Measurements from ENCODE around the gene DBN1. TPM values are rescaled to one million over a fixed set of nuclear protein-coding genes. Genes with fewer than 3 reads are reported as not detected.

DBN1 gene
- total and polyA plus RNA-seq, 9 of the 15 experiments (the other 6 are each of a cell fraction or from before 2014, with no cell fraction given): 0.25 to 87.2 (median 27.9) TPM

GRCh38 chr5:177454397-177455035 lies 18.9 kb downstream of the DBN1 start (continued):
- no peak for TF ChIP-seq ZNF655 (CRISPR knock-in tag; IDR thresholded peaks at IDR 0.05)
- no peak for TF ChIP-seq MYNN (IDR thresholded peaks at IDR 0.05)
- TF ChIP-seq MYNN (CRISPR knock-in tag; IDR thresholded peaks at IDR 0.05): no peak
- no peak for TF ChIP-seq PHF8 (IDR thresholded peaks at IDR 0.05; ENCODE audit: borderline replicate concordance, low read length)
- no peak for TF ChIP-seq ZNF24 (IDR thresholded peaks at IDR 0.05)
- no peak for TF ChIP-seq RBM15 (IDR thresholded peaks at IDR 0.05; ENCODE audit: insufficient read depth, low read length)
- no peak for TF ChIP-seq ZNF431 (CRISPR knock-in tag; IDR thresholded peaks at IDR 0.05)
- no peak for TF ChIP-seq USF1 (CRISPR knock-in tag; IDR thresholded peaks at IDR 0.05)
- TF ChIP-seq SRSF3 (IDR thresholded peaks at IDR 0.05; ENCODE audit: insufficient read depth, low read length): no peak
- TF ChIP-seq, protein P1, sequence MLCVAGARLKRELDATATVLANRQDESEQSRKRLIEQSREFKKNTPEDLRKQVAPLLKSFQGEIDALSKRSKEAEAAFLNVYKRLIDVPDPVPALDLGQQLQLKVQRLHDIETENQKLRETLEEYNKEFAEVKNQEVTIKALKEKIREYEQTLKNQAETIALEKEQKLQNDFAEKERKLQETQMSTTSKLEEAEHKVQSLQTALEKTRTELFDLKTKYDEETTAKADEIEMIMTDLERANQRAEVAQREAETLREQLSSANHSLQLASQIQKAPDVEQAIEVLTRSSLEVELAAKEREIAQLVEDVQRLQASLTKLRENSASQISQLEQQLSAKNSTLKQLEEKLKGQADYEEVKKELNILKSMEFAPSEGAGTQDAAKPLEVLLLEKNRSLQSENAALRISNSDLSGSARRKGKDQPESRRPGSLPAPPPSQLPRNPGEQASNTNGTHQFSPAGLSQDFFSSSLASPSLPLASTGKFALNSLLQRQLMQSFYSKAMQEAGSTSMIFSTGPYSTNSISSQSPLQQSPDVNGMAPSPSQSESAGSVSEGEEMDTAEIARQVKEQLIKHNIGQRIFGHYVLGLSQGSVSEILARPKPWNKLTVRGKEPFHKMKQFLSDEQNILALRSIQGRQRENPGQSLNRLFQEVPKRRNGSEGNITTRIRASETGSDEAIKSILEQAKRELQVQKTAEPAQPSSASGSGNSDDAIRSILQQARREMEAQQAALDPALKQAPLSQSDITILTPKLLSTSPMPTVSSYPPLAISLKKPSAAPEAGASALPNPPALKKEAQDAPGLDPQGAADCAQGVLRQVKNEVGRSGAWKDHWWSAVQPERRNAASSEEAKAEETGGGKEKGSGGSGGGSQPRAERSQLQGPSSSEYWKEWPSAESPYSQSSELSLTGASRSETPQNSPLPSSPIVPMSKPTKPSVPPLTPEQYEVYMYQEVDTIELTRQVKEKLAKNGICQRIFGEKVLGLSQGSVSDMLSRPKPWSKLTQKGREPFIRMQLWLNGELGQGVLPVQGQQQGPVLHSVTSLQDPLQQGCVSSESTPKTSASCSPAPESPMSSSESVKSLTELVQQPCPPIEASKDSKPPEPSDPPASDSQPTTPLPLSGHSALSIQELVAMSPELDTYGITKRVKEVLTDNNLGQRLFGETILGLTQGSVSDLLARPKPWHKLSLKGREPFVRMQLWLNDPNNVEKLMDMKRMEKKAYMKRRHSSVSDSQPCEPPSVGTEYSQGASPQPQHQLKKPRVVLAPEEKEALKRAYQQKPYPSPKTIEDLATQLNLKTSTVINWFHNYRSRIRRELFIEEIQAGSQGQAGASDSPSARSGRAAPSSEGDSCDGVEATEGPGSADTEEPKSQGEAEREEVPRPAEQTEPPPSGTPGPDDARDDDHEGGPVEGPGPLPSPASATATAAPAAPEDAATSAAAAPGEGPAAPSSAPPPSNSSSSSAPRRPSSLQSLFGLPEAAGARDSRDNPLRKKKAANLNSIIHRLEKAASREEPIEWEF (CRISPR knock-in tag; IDR thresholded peaks at IDR 0.05): no peak
- TF ChIP-seq BHLHE40 (IDR thresholded peaks at IDR 0.05; ENCODE audit: low read length): peak; percentile 28; the same call in 1 of the 2 replicates
- TF ChIP-seq RFX5 (IDR thresholded peaks at IDR 0.05; ENCODE audit: low read depth, low read length): peak; percentile 56; the same call in 1 of the 2 replicates
- no peak for TF ChIP-seq ZNF408 (CRISPR knock-in tag; IDR thresholded peaks at IDR 0.05; ENCODE audit: low read depth)
- TF ChIP-seq BRF2 (IDR thresholded peaks at IDR 0.05; ENCODE audit: borderline replicate concordance, insufficient read depth, insufficient read length): no peak
- TF ChIP-seq SPI1 (IDR thresholded peaks at IDR 0.05; ENCODE audit: borderline replicate concordance, low read depth, low read length): no peak
- no peak for TF ChIP-seq POLR2G (IDR thresholded peaks at IDR 0.05; ENCODE audit: low read depth, low read length)
- no peak for TF ChIP-seq MBD1 (CRISPR knock-in tag; IDR thresholded peaks at IDR 0.05)

Data from K562 (cell line).